IMR-90 (cell line): Measurements from ENCODE around the gene PLA2G2C. TPM values are rescaled to one million over a fixed set of nuclear protein-coding genes. Genes with fewer than 3 reads are reported as not detected.

Experiments used
- ATAC-seq: fragments of 200-7000 bp; cut with Tn5 transposase; 2 replicates; pipeline ENCODE4 v1.9.1; 2020; ENCODE audit warnings: low read depth, mild to moderate bottlenecking, moderate library complexity
- BruUV-seq: library from RNA; stranded (reverse); fragments of 400-500 nt; replicated peaks from 2 replicates; lab custom pipeline; 2021; lab: Mats Ljungman, UMichigan
- CTCF ChIA-PET: fragments of 300-600 bp; formaldehyde crosslinking; extraction: SDS; loops from one replicate; lab custom pipeline; 2021; ENCODE audit warnings: antibody characterized with exemption; lab: Yijun Ruan, JAX
- POLR2A ChIA-PET: fragments of 300-600 bp; sonication (Branson Sonifier 250); formaldehyde crosslinking; loops from one replicate; lab custom pipeline; 2022; ENCODE audit warnings: antibody characterized with exemption; ENCODE audit not compliant: unreplicated experiment; lab: Charles Lee
- DNase-seq: peaks from one replicate; pipeline ENCODE4 v3.0.0; 2013
- H2AFZ ChIP-seq: replicated peaks from 2 replicates; pipeline ENCODE3; 2013; ENCODE audit warnings: low read length, mild to moderate bottlenecking; ENCODE audit not compliant: poor library complexity
- H2AK5ac ChIP-seq: 2 replicates; pipeline ENCODE4 v1.6.1; 2013; ENCODE audit warnings: low read depth, low read length, inconsistent platforms
- H2AK9ac ChIP-seq: replicated peaks from 2 replicates; pipeline ENCODE3; 2013; ENCODE audit warnings: mild to moderate bottlenecking, low read depth, low read length, moderate library complexity; ENCODE audit not compliant: poor library complexity
- H2BK120ac ChIP-seq: 2 replicates; pipeline ENCODE4 v1.6.1; 2013; ENCODE audit warnings: low read depth, low read length, inconsistent platforms
- H2BK15ac ChIP-seq: 3 replicates; pipeline ENCODE4 v1.6.1; 2013; ENCODE audit warnings: low read depth, low read length, inconsistent platforms
- H2BK20ac ChIP-seq: 2 replicates; pipeline ENCODE4 v1.6.1; 2013; ENCODE audit warnings: low read depth, mild to moderate bottlenecking, inconsistent platforms, low read length, moderate library complexity
- H2BK5ac ChIP-seq: 2 replicates; pipeline ENCODE4 v1.6.1; 2013; ENCODE audit warnings: mild to moderate bottlenecking, low read depth, low read length, inconsistent platforms; ENCODE audit not compliant: poor library complexity, severe bottlenecking
- H3K14ac ChIP-seq: replicated peaks from 2 replicates; pipeline ENCODE4 v1.6.1; 2013; ENCODE audit warnings: low read depth, low read length, inconsistent platforms
- H3K18ac ChIP-seq: 2 replicates; pipeline ENCODE4 v1.6.1; 2013; ENCODE audit warnings: low read depth, low read length, control low read depth
- H3K23ac ChIP-seq: 2 replicates; pipeline ENCODE4 v1.6.1; 2013; ENCODE audit warnings: low read depth, low read length, inconsistent platforms
- H3K27ac ChIP-seq: 2 replicates; pipeline ENCODE4 v1.5.1; 2013; ENCODE audit warnings: mild to moderate bottlenecking, control low read depth, low read length; ENCODE audit not compliant: insufficient read depth
- H3K27me3 ChIP-seq: 2 replicates; pipeline ENCODE4 v1.6.1; 2013; ENCODE audit warnings: low read length; ENCODE audit not compliant: control insufficient read depth, insufficient read depth
- H3K36me3 ChIP-seq: 2 replicates; pipeline ENCODE4 v1.6.1; 2013; ENCODE audit warnings: low read length, mixed read lengths; ENCODE audit not compliant: control insufficient read depth, insufficient read depth
- H3K4ac ChIP-seq: 2 replicates; pipeline ENCODE4 v1.6.1; 2013; ENCODE audit warnings: low read depth, low read length, inconsistent platforms
- H3K4me1 ChIP-seq: 2 replicates; pipeline ENCODE4 v1.6.1; 2013; ENCODE audit warnings: low read length, mixed read lengths; ENCODE audit not compliant: control insufficient read depth, insufficient read depth
- H3K4me2 ChIP-seq: 2 replicates; pipeline ENCODE4 v1.6.1; 2013; ENCODE audit warnings: low read depth, mild to moderate bottlenecking, control low read depth, low read length, moderate library complexity
- H3K4me3 ChIP-seq: 2 replicates; pipeline ENCODE4 v1.5.1; 2013; ENCODE audit warnings: low read depth, mild to moderate bottlenecking, control low read depth, low read length, moderate library complexity; ENCODE audit not compliant: insufficient read depth
- H3K56ac ChIP-seq: 2 replicates; pipeline ENCODE4 v1.6.1; 2013; ENCODE audit warnings: low read length, inconsistent platforms; ENCODE audit not compliant: insufficient read depth; ENCODE audit errors: extremely low read depth
- H3K79me1 ChIP-seq, 2 experiments: 2 replicates each; pipeline ENCODE4 v1.6.1; 2013; ENCODE audit warnings: low read length in 2 of 2, inconsistent platforms in 1 of 2, low read depth in 1 of 2
- H3K9ac ChIP-seq: 2 replicates; pipeline ENCODE4 v1.6.1; 2013; ENCODE audit warnings: low read depth, low read length, control low read depth
- H3K9me1 ChIP-seq: 2 replicates; pipeline ENCODE4 v1.6.1; 2013; ENCODE audit warnings: low read length, inconsistent platforms; ENCODE audit not compliant: insufficient read depth
- H3K9me3 ChIP-seq: 2 replicates; pipeline ENCODE4 v1.6.1; 2013; ENCODE audit warnings: low read length; ENCODE audit not compliant: control insufficient read depth, insufficient read depth
- H4K20me1 ChIP-seq: 2 replicates; pipeline ENCODE4 v1.6.1; 2013; ENCODE audit warnings: low read length, inconsistent platforms; ENCODE audit not compliant: insufficient read depth
- H4K5ac ChIP-seq: 2 replicates; pipeline ENCODE4 v1.6.1; 2013; ENCODE audit warnings: mild to moderate bottlenecking, low read depth, low read length, control low read depth
- H4K8ac ChIP-seq, 2 experiments: 2 replicates each; pipeline ENCODE4 v1.6.1; 2013; ENCODE audit warnings: low read depth in 2 of 2, low read length in 2 of 2, control low read depth in 1 of 2, inconsistent platforms in 1 of 2
- H4K91ac ChIP-seq: 2 replicates; pipeline ENCODE4 v1.6.1; 2013; ENCODE audit warnings: low read depth, low read length, inconsistent platforms; ENCODE audit not compliant: insufficient read depth
- BHLHE40 ChIP-seq: fragments of 150-350 bp; IDR thresholded peaks from 2 replicates; pipeline ENCODE4 v1.6.1; 2016; ENCODE audit warnings: mild to moderate bottlenecking, low read depth, low read length
- MXI1 ChIP-seq: IDR thresholded peaks from 2 replicates; pipeline ENCODE4 v1.6.1; 2012; ENCODE audit warnings: low read depth, mild to moderate bottlenecking, low read length, moderate library complexity, borderline replicate concordance
- RAD21 ChIP-seq: IDR thresholded peaks from 2 replicates; pipeline ENCODE4 v1.6.1; 2012; ENCODE audit warnings: low read length, improper control_type of control experiment
- WGBS, 2 experiments: methylation state at CpG; one replicate each; pipeline versions ENCODE4 v1.1.5 to v1.1.7; 2013; ENCODE audit warnings: missing lambda C conversion rate in 2 of 2; ENCODE audit not compliant: insufficient read length in 1 of 2; ENCODE audit errors: extremely low coverage in 2 of 2; 5-methylcytosine and 5-hydroxymethylcytosine counted together
- dilution Hi-C: fragments of 300-500 bp; cut with HindIII; formaldehyde crosslinking; loops from one replicate; pipeline ENCODE4 v1.14.3; 2018; ENCODE audit warnings: low sequenced_read_pairs; ENCODE audit not compliant: unreplicated experiment
- in situ Hi-C: fragments of 300-500 bp; cut with MboI; formaldehyde crosslinking; loops from 3 replicates; pipeline ENCODE4 v1.14.3; 2019; ENCODE audit warnings: low sequenced_read_pairs, inconsistent platforms, mixed read lengths
- intact Hi-C: fragments of 100-400 bp; cut with micrococcal nuclease; formaldehyde crosslinking; loops from 2 replicates; pipeline ENCODE4 v1.10.0; 2022
- polyA plus RNA-seq, 3 experiments: library from polyadenylated mRNA; depleted of rRNA; stranded (reverse); fragments of >200 nt; gene quantifications; 2 replicates each; pipeline ENCODE4 v1.2.3, GENCODE V29; 2012; ENCODE audit warnings: low replicate concordance in 1 of 3
- total RNA-seq: library from RNA; depleted of rRNA; stranded (reverse); fragments of >200 nt; gene quantifications from 2 replicates; pipeline ENCODE4 v1.2.3, GENCODE V29; 2012

The PLA2G2C gene
- total and polyA plus RNA-seq, 2 of the 4 experiments (the other 2 are of a cell fraction): not detected

DNA sequence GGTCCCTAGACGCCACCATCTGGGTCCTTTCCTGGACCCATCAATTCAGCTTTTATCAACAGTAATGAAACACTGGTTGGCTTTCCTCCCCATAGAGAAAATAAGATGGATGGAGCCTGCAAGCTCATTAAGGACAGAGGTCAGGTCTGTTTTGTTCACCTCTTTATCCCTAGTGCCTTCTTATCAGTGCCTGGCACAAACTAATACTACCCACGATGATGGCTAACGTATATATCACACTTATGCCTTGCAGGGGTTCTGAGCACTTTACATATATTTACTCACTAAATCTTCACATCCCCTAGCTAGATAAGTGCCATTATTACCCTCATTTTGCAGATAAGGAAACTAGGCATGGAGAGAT is 5.5 kb downstream of the PLA2G2C start:
- Histone ChIP-seq H3K56ac (no peak overlapping the region), H3K4ac (no peak overlapping the region), H3K9me3 (peaks cover 5% of the 10 kb centered on the region; the same call in 1 of the 2 replicates), H2BK5ac (no peak overlapping the region), H3K4me3 (no peak overlapping the region), H3K9ac (no peak overlapping the region), H2BK20ac (no peak overlapping the region), H3K79me1 (no peaks in the 10 kb centered on the region), H3K9me1 (no peaks in the 10 kb centered on the region), H4K20me1 (no peaks in the 10 kb centered on the region), H4K91ac (no peak overlapping the region), H3K23ac (no peak overlapping the region), H3K14ac (no peak overlapping the region), H3K36me3 (no peaks in the 10 kb centered on the region), H3K27me3 (peaks cover 34% of the 10 kb centered on the region), H3K4me2 (no peak overlapping the region), H3K4me1 (no peaks in the 10 kb centered on the region), H3K18ac (no peak overlapping the region), H2BK15ac (no peak overlapping the region), H4K5ac (no peak overlapping the region), H2AFZ (no peak overlapping the region), H2AK9ac (no peak overlapping the region), H2AK5ac (no peak overlapping the region), H2BK120ac (no peak overlapping the region), H4K8ac (no peak overlapping the region), H3K27ac (no peak overlapping the region)
- ATAC-seq (no peak), DNase-seq (no peak)
- POLR2A ChIA-PET: no interaction called here
- BruUV-seq: no TSS peak
- TF ChIP-seq MXI1: no peak
- no peak for TF ChIP-seq BHLHE40
- TF ChIP-seq RAD21: no peak
- intact Hi-C loops: no loop called here
- CTCF ChIA-PET: no interaction called here
- dilution Hi-C loops: no loop called here
- in situ Hi-C loops: no loop called here
- WGBS, 2 experiments: no CpG with 5 or more reads among the region's 3 CpGs
